Gastroesophageal sphincter (tissue), 4 donors: ENCODE results near the gene CHD9NB. TPM values are rescaled to one million over a fixed set of nuclear protein-coding genes. Genes with fewer than 3 reads are reported as not detected.

Source experiments
- ATAC-seq: fragments of 150-250 bp; one replicate; pipeline ENCODE4 v1.9.1; 2016; ENCODE audit warnings: mild to moderate bottlenecking, moderate library complexity
- H3K27ac ChIP-seq, 4 donors: fragments of 200-600 bp; sonication (generic) in 3 of 4; 1 replicate in 3 of 4; 2 replicates in 1 of 4; pipeline ENCODE4 v1.5.1; 2016 to 2019
- H3K27me3 ChIP-seq: fragments of 200-600 bp; sonication (generic); one replicate; pipeline ENCODE4 v1.5.1; 2019
- H3K36me3 ChIP-seq, 2 donors: fragments of 200-600 bp; sonication (generic); one replicate each; pipeline ENCODE4 v1.5.1; 2019; ENCODE audit warnings: control low read depth in 1 of 2
- H3K4me1 ChIP-seq, 3 donors: fragments of 200-600 bp; sonication (generic); 1 replicate in 2 of 3; 2 replicates in 1 of 3; pipeline ENCODE4 v1.5.1; 2016 to 2019; ENCODE audit warnings: control low read depth in 2 of 3
- H3K4me3 ChIP-seq, 2 donors: fragments of 200-600 bp; sonication (generic); one replicate each; pipeline ENCODE4 v1.5.1; 2019; ENCODE audit warnings: mild to moderate bottlenecking in 1 of 2, moderate library complexity in 1 of 2
- H3K9me3 ChIP-seq, 3 donors: fragments of 200-600 bp; sonication (generic); one replicate each; pipeline ENCODE4 v1.5.1; 2017 to 2019; ENCODE audit warnings: control low read depth in 2 of 3
- CTCF ChIP-seq, 4 experiments: fragments of 200-600 bp in 2 of 4; fragments of 450-650 bp in 2 of 4; sonication (generic) in 1 of 4; IDR thresholded peaks; one replicate each; pipeline ENCODE4 v1.5.1; 2017 to 2019; ENCODE audit warnings: antibody characterized with exemption in 4 of 4, mild to moderate bottlenecking in 2 of 4, moderate library complexity in 2 of 4
- EP300 ChIP-seq: sonication (generic); formaldehyde crosslinking; IDR thresholded peaks from one replicate; pipeline ENCODE4 v1.6.1; 2017; ENCODE audit warnings: antibody characterized with exemption, mild to moderate bottlenecking
- POLR2A ChIP-seq, 2 donors: fragments of 450-650 bp; IDR thresholded peaks; one replicate each; pipeline ENCODE4 v1.6.1; 2017; ENCODE audit warnings: antibody characterized with exemption in 2 of 2, mild to moderate bottlenecking in 2 of 2, moderate library complexity in 1 of 2
- POLR2AphosphoS5 ChIP-seq: sonication (generic); formaldehyde crosslinking; IDR thresholded peaks from one replicate; pipeline ENCODE4 v1.6.1; 2017; ENCODE audit warnings: antibody characterized with exemption
- WGBS, 2 donors: methylation state at CpG; one replicate each; pipeline ENCODE4 v1.1.5; 2018; ENCODE audit warnings: low coverage in 1 of 2; 5-methylcytosine and 5-hydroxymethylcytosine counted together
- total RNA-seq, 4 donors: library from RNA; depleted of rRNA; stranded (reverse); fragments of >200 nt; gene quantifications; one replicate each; pipeline ENCODE4 v1.1.0, GENCODE V29; 2016

The CHD9NB gene
- total RNA-seq, 4 donors from 2014 or later = 0.17 to 1.1 TPM; not detected in 2

GRCh38 chr16:53087101-53087500 lies 34.4 kb upstream of the CHD9NB start:
- 39 to 63% methylated on average over 3 of the region's 3 CpGs for WGBS, 2 donors
- Histone ChIP-seq H3K27ac (peak overlapping the region in 3 of 4 donors; percentile 19 to 78 (median 78)), H3K36me3 (no peaks in the 10 kb centered on the region), H3K4me3 (no peak overlapping the region), H3K27me3 (no peaks in the 10 kb centered on the region), H3K9me3 (no peaks in the 10 kb centered on the region), H3K4me1 (peaks cover 16 to 91% (median 47%) of the 10 kb centered on the region in 3 donors)
- no peak for TF ChIP-seq POLR2AphosphoS5
- TF ChIP-seq EP300 = no peak
- no peak for TF ChIP-seq POLR2A (IDR thresholded peaks at IDR 0.05)
- TF ChIP-seq CTCF (IDR thresholded peaks at IDR 0.05) = no peak
- no peak for ATAC-seq

GRCh38 chr16:53085931-53086421 lies 33.3 kb upstream of the CHD9NB start:
- Histone ChIP-seq H3K36me3 (no peaks in the 10 kb centered on the region), H3K4me3 (no peak overlapping the region), H3K4me1 (peaks cover 7 to 89% (median 43%) of the 10 kb centered on the region in 3 donors), H3K27me3 (no peaks in the 10 kb centered on the region), H3K27ac (peak overlapping the region in 3 of 4 donors; percentile 74 to 78 (median 78)), H3K9me3 (no peaks in the 10 kb centered on the region)
- 66 to 73% methylated on average over 3 to 5 of the region's 6 CpGs for WGBS, 2 donors
- ATAC-seq = no peak
- TF ChIP-seq CTCF (IDR thresholded peaks at IDR 0.05) = no peak
- TF ChIP-seq POLR2A (IDR thresholded peaks at IDR 0.05) = no peak
- TF ChIP-seq POLR2AphosphoS5 = no peak
- no peak for TF ChIP-seq EP300

GRCh38 chr16:53085369-53085843 lies 32.7 kb upstream of the CHD9NB start:
- peaks cover 7 to 89% (median 42%) of the 10 kb centered on the region in 3 donors for H3K4me1 ChIP-seq
- H3K36me3 ChIP-seq = no peaks in the 10 kb centered on the region
- H3K4me3 ChIP-seq = no peak overlapping the region
- H3K27me3 ChIP-seq = no peaks in the 10 kb centered on the region
- TF ChIP-seq CTCF (IDR thresholded peaks at IDR 0.05) (peak in 1 of 4 experiments; percentile 4), POLR2AphosphoS5 (no peak), POLR2A (IDR thresholded peaks at IDR 0.05) (no peak), EP300 (no peak)
- 26 to 83% methylated on average over 4 of the region's 4 CpGs for WGBS, 2 donors
- ATAC-seq = peak; percentile 32
- H3K9me3 ChIP-seq = no peaks in the 10 kb centered on the region
- peak overlapping the region; percentile 36 to 78 (median 76) for H3K27ac ChIP-seq

GRCh38 chr16:53084746-53085334 lies 32.1 kb upstream of the CHD9NB start:
- peak; percentile 38 for ATAC-seq
- Histone ChIP-seq H3K4me1 (peaks cover 4 to 89% (median 39%) of the 10 kb centered on the region in 3 donors), H3K36me3 (no peaks in the 10 kb centered on the region), H3K27me3 (no peaks in the 10 kb centered on the region), H3K27ac (peak overlapping the region; percentile 36 to 78 (median 76)), H3K9me3 (no peaks in the 10 kb centered on the region), H3K4me3 (no peak overlapping the region)
- TF ChIP-seq CTCF (IDR thresholded peaks at IDR 0.05) (no peak), POLR2A (IDR thresholded peaks at IDR 0.05) (no peak), POLR2AphosphoS5 (no peak), EP300 (no peak)
- WGBS, 2 donors = 74 to 77% methylated on average over 6 to 8 of the region's 8 CpGs

- peaks cover 0 to 89% (median 36%) of the 10 kb centered on the region in 3 donors for H3K4me1 ChIP-seq
- WGBS, 2 donors = 74% methylated on average over 3 of the region's 4 CpGs; no CpG with 5 or more reads in 1 of the 2 donors
- ATAC-seq = no peak
These were observed 31.4 kb upstream of the CHD9NB start for GRCh38 chr16:53084141-53084541.

More at GRCh38 chr16:53084141-53084541, 31.4 kb upstream of the CHD9NB start:
- peak overlapping the region in 3 of 4 donors; percentile 74 to 78 (median 78) for H3K27ac ChIP-seq
- H3K27me3 ChIP-seq = no peaks in the 10 kb centered on the region
- H3K4me3 ChIP-seq = no peak overlapping the region
- H3K9me3 ChIP-seq = no peaks in the 10 kb centered on the region
- TF ChIP-seq CTCF (IDR thresholded peaks at IDR 0.05) = no peak
- TF ChIP-seq POLR2A (IDR thresholded peaks at IDR 0.05) = no peak
- TF ChIP-seq POLR2AphosphoS5 = no peak
- TF ChIP-seq EP300 = no peak
- H3K36me3 ChIP-seq = no peaks in the 10 kb centered on the region
